ENCODE measurements around the gene PNKD. TPM values are rescaled to one million over a fixed set of nuclear protein-coding genes. Genes with fewer than 3 reads are reported as not detected.

PNKD gene
- total and polyA plus RNA-seq, 2 experiments from 2014 or later = 28.2 to 83.3 TPM

DNA sequence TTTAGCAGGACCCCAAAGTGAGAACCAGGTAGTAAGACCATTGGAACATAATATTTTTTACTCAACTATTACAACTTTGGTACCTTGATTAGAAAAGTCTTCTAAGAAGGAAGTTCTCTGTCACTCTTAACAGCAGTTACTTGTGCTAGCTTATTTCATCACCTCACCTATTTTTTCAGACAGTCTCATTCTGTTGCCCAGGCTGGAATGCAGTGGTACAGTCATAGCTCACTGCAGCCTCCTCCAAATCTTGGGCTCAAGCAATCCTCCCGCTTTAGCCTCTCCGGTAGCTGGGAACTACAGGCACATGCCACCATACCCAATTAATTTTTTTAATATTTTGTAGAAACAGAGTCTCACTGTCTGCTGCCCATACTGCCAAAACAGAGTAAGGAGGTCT is 35.3 kb upstream of the PNKD start:
- ATAC-seq (no peak), DNase-seq (ENCODE audit: low spot score) (no peak)
- 0 out of 2 replicates have a peak, but pooled peaks cover 4% of the 10 kb centered on the region for H4K20me1 ChIP-seq (replicated peaks; ENCODE audit: insufficient read depth)
- Mint-ChIP-seq H3K27ac (no peak overlapping the region), H3K4me1 (no peaks in the 10 kb centered on the region), H3K4me3 (no peak overlapping the region), H3K9me3 (no peaks in the 10 kb centered on the region), H3K27me3 (ENCODE audit: insufficient read depth, low read depth, poor library complexity) (no peaks in the 10 kb centered on the region), H3K36me3 (ENCODE audit: low read depth) (peaks cover 93% of the 10 kb centered on the region)
- H2AFZ ChIP-seq = no peak overlapping the region
- no peaks in the 10 kb centered on the region for H3K4me1 ChIP-seq (ENCODE audit: insufficient read depth)
- no peak overlapping the region for H3K27ac ChIP-seq (ENCODE audit: low read depth)
- H3K4me2 ChIP-seq = no peak overlapping the region
- H3K79me2 ChIP-seq (replicated peaks; ENCODE audit: insufficient read depth) = peaks cover 7% of the 10 kb centered on the region
- no peaks in the 10 kb centered on the region for H3F3A ChIP-seq (replicated peaks; ENCODE audit: low read depth)
- TF ChIP-seq JUNB (IDR thresholded peaks at IDR 0.05; ENCODE audit: unreplicated experiment) (no peak), CREB1 (CRISPR knock-in tag; IDR thresholded peaks at IDR 0.05; ENCODE audit: low read depth) (no peak), ZNF114 (CRISPR knock-in tag; IDR thresholded peaks at IDR 0.05) (no peak), POLR2AphosphoS5 (IDR thresholded peaks at IDR 0.05; ENCODE audit: low read depth) (no peak), EZH2phosphoT487 (IDR thresholded peaks at IDR 0.05; ENCODE audit: unreplicated experiment) (no peak), ZNF331 (CRISPR knock-in tag; IDR thresholded peaks at IDR 0.05; ENCODE audit: low read depth) (no peak), EZH2 (IDR thresholded peaks at IDR 0.05; ENCODE audit: low read depth, unreplicated experiment) (no peak), CTCF (conservative IDR thresholded peaks at IDR 0.05; ENCODE audit: low read depth in 2 of 2) (no peak), REST (IDR thresholded peaks at IDR 0.05; ENCODE audit: unreplicated experiment) (no peak), NANOG (IDR thresholded peaks at IDR 0.05; ENCODE audit: borderline replicate concordance) (no peak)
- TF ChIP-seq, protein P1, sequence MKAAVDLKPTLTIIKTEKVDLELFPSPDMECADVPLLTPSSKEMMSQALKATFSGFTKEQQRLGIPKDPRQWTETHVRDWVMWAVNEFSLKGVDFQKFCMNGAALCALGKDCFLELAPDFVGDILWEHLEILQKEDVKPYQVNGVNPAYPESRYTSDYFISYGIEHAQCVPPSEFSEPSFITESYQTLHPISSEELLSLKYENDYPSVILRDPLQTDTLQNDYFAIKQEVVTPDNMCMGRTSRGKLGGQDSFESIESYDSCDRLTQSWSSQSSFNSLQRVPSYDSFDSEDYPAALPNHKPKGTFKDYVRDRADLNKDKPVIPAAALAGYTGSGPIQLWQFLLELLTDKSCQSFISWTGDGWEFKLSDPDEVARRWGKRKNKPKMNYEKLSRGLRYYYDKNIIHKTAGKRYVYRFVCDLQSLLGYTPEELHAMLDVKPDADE (IDR thresholded peaks at IDR 0.05) = no peak
- TF ChIP-seq, protein P2, sequence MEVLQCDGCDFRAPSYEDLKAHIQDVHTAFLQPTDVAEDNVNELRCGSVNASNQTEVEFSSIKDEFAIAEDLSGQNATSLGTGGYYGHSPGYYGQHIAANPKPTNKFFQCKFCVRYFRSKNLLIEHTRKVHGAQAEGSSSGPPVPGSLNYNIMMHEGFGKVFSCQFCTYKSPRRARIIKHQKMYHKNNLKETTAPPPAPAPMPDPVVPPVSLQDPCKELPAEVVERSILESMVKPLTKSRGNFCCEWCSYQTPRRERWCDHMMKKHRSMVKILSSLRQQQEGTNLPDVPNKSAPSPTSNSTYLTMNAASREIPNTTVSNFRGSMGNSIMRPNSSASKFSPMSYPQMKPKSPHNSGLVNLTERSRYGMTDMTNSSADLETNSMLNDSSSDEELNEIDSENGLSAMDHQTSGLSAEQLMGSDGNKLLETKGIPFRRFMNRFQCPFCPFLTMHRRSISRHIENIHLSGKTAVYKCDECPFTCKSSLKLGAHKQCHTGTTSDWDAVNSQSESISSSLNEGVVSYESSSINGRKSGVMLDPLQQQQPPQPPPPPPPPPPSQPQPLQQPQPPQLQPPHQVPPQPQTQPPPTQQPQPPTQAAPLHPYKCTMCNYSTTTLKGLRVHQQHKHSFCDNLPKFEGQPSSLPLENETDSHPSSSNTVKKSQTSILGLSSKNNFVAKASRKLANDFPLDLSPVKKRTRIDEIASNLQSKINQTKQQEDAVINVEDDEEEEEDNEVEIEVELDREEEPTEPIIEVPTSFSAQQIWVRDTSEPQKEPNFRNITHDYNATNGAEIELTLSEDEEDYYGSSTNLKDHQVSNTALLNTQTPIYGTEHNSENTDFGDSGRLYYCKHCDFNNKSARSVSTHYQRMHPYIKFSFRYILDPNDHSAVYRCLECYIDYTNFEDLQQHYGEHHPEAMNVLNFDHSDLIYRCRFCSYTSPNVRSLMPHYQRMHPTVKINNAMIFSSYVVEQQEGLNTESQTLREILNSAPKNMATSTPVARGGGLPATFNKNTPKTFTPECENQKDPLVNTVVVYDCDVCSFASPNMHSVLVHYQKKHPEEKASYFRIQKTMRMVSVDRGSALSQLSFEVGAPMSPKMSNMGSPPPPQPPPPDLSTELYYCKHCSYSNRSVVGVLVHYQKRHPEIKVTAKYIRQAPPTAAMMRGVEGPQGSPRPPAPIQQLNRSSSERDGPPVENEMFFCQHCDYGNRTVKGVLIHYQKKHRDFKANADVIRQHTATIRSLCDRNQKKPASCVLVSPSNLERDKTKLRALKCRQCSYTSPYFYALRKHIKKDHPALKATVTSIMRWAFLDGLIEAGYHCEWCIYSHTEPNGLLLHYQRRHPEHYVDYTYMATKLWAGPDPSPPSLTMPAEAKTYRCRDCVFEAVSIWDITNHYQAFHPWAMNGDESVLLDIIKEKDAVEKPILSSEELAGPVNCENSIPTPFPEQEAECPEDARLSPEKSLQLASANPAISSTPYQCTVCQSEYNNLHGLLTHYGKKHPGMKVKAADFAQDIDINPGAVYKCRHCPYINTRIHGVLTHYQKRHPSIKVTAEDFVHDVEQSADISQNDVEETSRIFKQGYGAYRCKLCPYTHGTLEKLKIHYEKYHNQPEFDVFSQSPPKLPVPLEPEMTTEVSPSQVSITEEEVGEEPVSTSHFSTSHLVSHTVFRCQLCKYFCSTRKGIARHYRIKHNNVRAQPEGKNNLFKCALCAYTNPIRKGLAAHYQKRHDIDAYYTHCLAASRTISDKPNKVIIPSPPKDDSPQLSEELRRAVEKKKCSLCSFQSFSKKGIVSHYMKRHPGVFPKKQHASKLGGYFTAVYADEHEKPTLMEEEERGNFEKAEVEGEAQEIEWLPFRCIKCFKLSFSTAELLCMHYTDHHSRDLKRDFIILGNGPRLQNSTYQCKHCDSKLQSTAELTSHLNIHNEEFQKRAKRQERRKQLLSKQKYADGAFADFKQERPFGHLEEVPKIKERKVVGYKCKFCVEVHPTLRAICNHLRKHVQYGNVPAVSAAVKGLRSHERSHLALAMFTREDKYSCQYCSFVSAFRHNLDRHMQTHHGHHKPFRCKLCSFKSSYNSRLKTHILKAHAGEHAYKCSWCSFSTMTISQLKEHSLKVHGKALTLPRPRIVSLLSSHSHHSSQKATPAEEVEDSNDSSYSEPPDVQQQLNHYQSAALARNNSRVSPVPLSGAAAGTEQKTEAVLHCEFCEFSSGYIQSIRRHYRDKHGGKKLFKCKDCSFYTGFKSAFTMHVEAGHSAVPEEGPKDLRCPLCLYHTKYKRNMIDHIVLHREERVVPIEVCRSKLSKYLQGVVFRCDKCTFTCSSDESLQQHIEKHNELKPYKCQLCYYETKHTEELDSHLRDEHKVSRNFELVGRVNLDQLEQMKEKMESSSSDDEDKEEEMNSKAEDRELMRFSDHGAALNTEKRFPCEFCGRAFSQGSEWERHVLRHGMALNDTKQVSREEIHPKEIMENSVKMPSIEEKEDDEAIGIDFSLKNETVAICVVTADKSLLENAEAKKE (CRISPR knock-in tag; IDR thresholded peaks at IDR 0.05) = no peak
- peaks cover 62% of the 10 kb centered on the region for H3K36me3 ChIP-seq (ENCODE audit: insufficient read depth)
- no peak overlapping the region for H3K4me3 ChIP-seq
- H3K27me3 ChIP-seq (ENCODE audit: insufficient read depth) = no peaks in the 10 kb centered on the region
- H3K9me2 ChIP-seq (ENCODE audit: insufficient read depth) = no peaks in the 10 kb centered on the region
